GM11168 (cell line): ENCODE results near the gene ABCC10.
"Not testable (repeated sequence)": the region's sequence is repeated elsewhere in the genome, so short reads cannot be mapped to it uniquely, and the experiment has no call there.

Experiments
- in situ Hi-C: fragments of 300-500 bp; cut with MboI; formaldehyde crosslinking; loops from one replicate; pipeline ENCODE4 v1.12.0; 2022; ENCODE audit warnings: low sequenced_read_pairs; ENCODE audit not compliant: unreplicated experiment

ABCC10 gene

GRCh38 chr6:43436577-43437282, 9.4 kb downstream of the ABCC10 start:
- in situ Hi-C loops = no loop called here

GRCh38 chr6:43437700-43438099, 10.4 kb downstream of the ABCC10 start:
- in situ Hi-C loops = no loop called here

GRCh38 chr6:43442935-43443334, 15.6 kb downstream of the ABCC10 start:
- in situ Hi-C loops = no loop called here

- in situ Hi-C loops = no loop called here
Observed at GRCh38 chr6:43444036-43444435, 16.7 kb downstream of the ABCC10 start.

- in situ Hi-C loops = no loop called here
Observed at GRCh38 chr6:43444582-43444981, 17.2 kb downstream of the ABCC10 start.

- in situ Hi-C loops = no loop called here
Observed at GRCh38 chr6:43445576-43445975, 18.2 kb downstream of the ABCC10 start.

GRCh38 chr6:43447604-43448003, 20.3 kb downstream of the ABCC10 start:
- in situ Hi-C loops = no loop called here

- in situ Hi-C loops = no loop called here
Observed at GRCh38 chr6:43448916-43449315, 21.6 kb downstream of the ABCC10 start.

- in situ Hi-C loops = no loop called here
Observed at GRCh38 chr6:43450699-43451131, 23.4 kb downstream of the ABCC10 start.

GRCh38 chr6:43451348-43451747, 24.0 kb downstream of the ABCC10 start:
- in situ Hi-C loops = no loop called here

- in situ Hi-C loops = no loop called here
Observed at GRCh38 chr6:43451939-43452338, 24.6 kb downstream of the ABCC10 start.

GRCh38 chr6:43452896-43453295, 25.6 kb downstream of the ABCC10 start:
- in situ Hi-C loops = no loop called here

- in situ Hi-C loops = no loop called here
Observed at GRCh38 chr6:43453831-43454230, 26.5 kb downstream of the ABCC10 start.

GRCh38 chr6:43454290-43454695, 27.0 kb downstream of the ABCC10 start:
- in situ Hi-C loops = no loop called here

GRCh38 chr6:43454696-43455530, 27.6 kb downstream of the ABCC10 start:
- in situ Hi-C loops = no loop called here

GRCh38 chr6:43455531-43456428, 28.4 kb downstream of the ABCC10 start, which contains the start of gene DLK2:
Gene DLK2, minus strand, starts transcription at chr6:43455548. Its CDS starts 723 bp downstream, at chr6:43454825.
- in situ Hi-C loops = no loop called here

- in situ Hi-C loops = no loop called here
Observed at GRCh38 chr6:43457643-43458042, 30.3 kb downstream of the ABCC10 start.

GRCh38 chr6:43458154-43458553, 30.8 kb downstream of the ABCC10 start:
- in situ Hi-C loops = not testable (repeated sequence)

GRCh38 chr6:43459535-43459934, 32.2 kb downstream of the ABCC10 start:
- in situ Hi-C loops = no loop called here

- in situ Hi-C loops = no loop called here
Observed at GRCh38 chr6:43460032-43460431, 32.7 kb downstream of the ABCC10 start.
